K562 (cell line): ENCODE data around the gene ZNF747. TPM values are rescaled to one million over a fixed set of nuclear protein-coding genes. Genes with fewer than 3 reads are reported as not detected.

Experiments used
- ATF6 ChIP-seq: sonication (generic); formaldehyde crosslinking; IDR thresholded peaks from 2 replicates; pipeline ENCODE4 v1.4.0; 2020; ENCODE audit warnings: mild to moderate bottlenecking, missing genetic modification reagents
- ESRRB ChIP-seq: fragments of 250-450 bp; sonication (Bioruptor Pico); IDR thresholded peaks from 2 replicates; pipeline ENCODE4 v1.5.0; 2020; ENCODE audit warnings: mild to moderate bottlenecking, moderate library complexity, borderline replicate concordance
- FUS ChIP-seq: fragments of 200-400 bp; formaldehyde crosslinking; optimal IDR thresholded peaks from 2 replicates; pipeline ENCODE3; 2017; ENCODE audit warnings: low read depth, low read length
- HMG20B ChIP-seq: fragments of 250-450 bp; sonication (Bioruptor Pico); IDR thresholded peaks from 2 replicates; pipeline ENCODE4 v1.5.0; 2021; ENCODE audit warnings: mild to moderate bottlenecking
- MECOM ChIP-seq: fragments of 250-450 bp; sonication (Bioruptor Pico); IDR thresholded peaks from 2 replicates; pipeline ENCODE4 v1.8.0; 2022; ENCODE audit warnings: inconsistent platforms
- NCOA2 ChIP-seq, 2 experiments: fragments of 450-650 bp; IDR thresholded peaks; 2 replicates each; pipeline ENCODE4 v1.6.1; 2018; ENCODE audit warnings: mild to moderate bottlenecking in 2 of 2, moderate library complexity in 1 of 2; ENCODE audit not compliant: partially characterized antibody in 2 of 2
- POU5F1 ChIP-seq: fragments of 150-350 bp; IDR thresholded peaks from 2 replicates; pipeline ENCODE4 v1.6.1; 2014; ENCODE audit warnings: borderline replicate concordance, low read length, low read depth, mild to moderate bottlenecking; ENCODE audit not compliant: partially characterized antibody
- RBM22 ChIP-seq: fragments of 200-400 bp; formaldehyde crosslinking; IDR thresholded peaks from 2 replicates; pipeline ENCODE4 v1.6.1; 2018; ENCODE audit warnings: low read length, low read depth; ENCODE audit not compliant: poor library complexity, severe bottlenecking
- SIRT6 ChIP-seq: IDR thresholded peaks from one replicate; pipeline ENCODE4 v1.6.1; 2012; ENCODE audit warnings: low read depth, mild to moderate bottlenecking, control low read depth, inconsistent platforms, low read length, moderate library complexity
- TCF7L2 ChIP-seq: fragments of 150-350 bp; IDR thresholded peaks from 2 replicates; pipeline ENCODE4 v1.6.1; 2016; ENCODE audit warnings: low read depth, mild to moderate bottlenecking, low read length, moderate library complexity
- TFAM ChIP-seq: fragments of 250-450 bp; sonication (Bioruptor Pico); conservative IDR thresholded peaks from 2 replicates; pipeline ENCODE4 v1.5.0; 2021; ENCODE audit warnings: mild to moderate bottlenecking, moderate library complexity
- ZBTB49 ChIP-seq: sonication (generic); formaldehyde crosslinking; IDR thresholded peaks from 2 replicates; pipeline ENCODE4 v1.8.0; 2022; ENCODE audit warnings: missing genetic modification reagents, mild to moderate bottlenecking, borderline replicate concordance
- ZKSCAN3 ChIP-seq: fragments of 250-450 bp; sonication (Bioruptor Pico); IDR thresholded peaks from 2 replicates; pipeline ENCODE4 v1.4.0; 2020
- ZNF124 ChIP-seq: sonication (generic); formaldehyde crosslinking; IDR thresholded peaks from 2 replicates; pipeline ENCODE4 v1.8.1; 2022; ENCODE audit warnings: missing genetic modification reagents
- ZNF384 ChIP-seq: IDR thresholded peaks from 2 replicates; pipeline ENCODE4 v1.6.1; 2012; ENCODE audit warnings: low read depth, low read length, improper control_type of control experiment
- ZNF586 ChIP-seq: fragments of 450-650 bp; formaldehyde crosslinking; conservative IDR thresholded peaks from 2 replicates; pipeline ENCODE4 v1.4.0; 2020; ENCODE audit warnings: mild to moderate bottlenecking, moderate library complexity
- ZNF699 ChIP-seq: fragments of 250-450 bp; sonication (Bioruptor Pico); IDR thresholded peaks from 2 replicates; pipeline ENCODE4 v1.8.0; 2021; ENCODE audit warnings: mild to moderate bottlenecking, moderate library complexity; ENCODE audit not compliant: insufficient replicate concordance
- ZNF764 ChIP-seq: fragments of 250-450 bp; sonication (Bioruptor Pico); IDR thresholded peaks from 2 replicates; pipeline ENCODE4 v1.4.0; 2020; ENCODE audit warnings: low read depth, mild to moderate bottlenecking, moderate library complexity
- polyA plus RNA-seq, 8 experiments: library from polyadenylated mRNA; depleted of rRNA in 4 of 8; stranded (reverse) in 5 of 8; unstranded in 3 of 8; fragments of >200 nt; fragmentation: Nextera tagmentation in 2 of 8; fragmentation: Illumina TruSeq in 1 of 8; extraction: Ambion mirVana in 2 of 8; extraction: Trizol in 1 of 8; gene quantifications; 2 replicates each; pipeline versions ENCODE4 v1.2.1 to v1.2.3, GENCODE V29; 2011 to 2014; ENCODE audit warnings: inconsistent platforms in 1 of 8, missing spikeins in 1 of 8
- total RNA-seq, 7 experiments: library from RNA; depleted of rRNA in 6 of 7; stranded (reverse); fragments of >200 nt in 6 of 7; fragmentation: Illumina TruSeq in 2 of 7; extraction: Trizol in 2 of 7; gene quantifications; 2 replicates each; pipeline versions ENCODE4 v1.2.1 to v1.2.3, GENCODE V29; 2011 to 2021; ENCODE audit warnings: low replicate concordance in 1 of 7
- TF ChIP-seq, protein P1 (sequence below): sonication (generic); formaldehyde crosslinking; IDR thresholded peaks from 2 replicates; pipeline ENCODE4 v1.9.0; 2022; ENCODE audit warnings: mild to moderate bottlenecking, missing genetic modification reagents

Gene ZNF747
- total and polyA plus RNA-seq, 9 of the 15 experiments (the other 6 are each of a cell fraction or from before 2014, with no cell fraction given), result 0.14 to 3.3 (median 1.5) TPM

GRCh38 chr16:30491744-30492308 is 42.8 kb downstream of the ZNF747 start (continued):
- TF ChIP-seq, protein P1, sequence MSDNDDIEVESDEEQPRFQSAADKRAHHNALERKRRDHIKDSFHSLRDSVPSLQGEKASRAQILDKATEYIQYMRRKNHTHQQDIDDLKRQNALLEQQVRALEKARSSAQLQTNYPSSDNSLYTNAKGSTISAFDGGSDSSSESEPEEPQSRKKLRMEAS, result peak; percentile 46
- TF ChIP-seq MECOM (no peak), ESRRB (CRISPR knock-in tag) (no peak), RBM22 (no peak), HMG20B (CRISPR knock-in tag) (no peak), ATF6 (CRISPR knock-in tag) (no peak), ZNF586 (no peak), SIRT6 (no peak), ZNF699 (CRISPR knock-in tag) (no peak), ZNF124 (CRISPR knock-in tag) (no peak), ZKSCAN3 (CRISPR knock-in tag) (no peak), POU5F1 (no peak), FUS (no peak), TFAM (CRISPR knock-in tag) (no peak), ZNF764 (CRISPR knock-in tag) (no peak), TCF7L2 (no peak), ZNF384 (peak; percentile 91), NCOA2 (IDR thresholded peaks at IDR 0.05; ENCODE audit: partially characterized antibody in 2 of 2) (no peak), ZBTB49 (CRISPR knock-in tag) (no peak)
